Erythroblast (primary cell): ENCODE results near the gene DBT.
"Not testable (repeated sequence)": the region's sequence is repeated elsewhere in the genome, so short reads cannot be mapped to it uniquely, and the experiment has no call there.

Experiments
- DNase-seq, 2 experiments: peaks; one replicate each; lab custom pipeline; 2025; lab: John Stamatoyannopoulos, UW
- GATA1 ChIP-seq: IDR thresholded peaks from 2 replicates; pipeline ENCODE4 v1.6.1; 2011; ENCODE audit warnings: low read depth, mild to moderate bottlenecking, control low read depth, low read length, moderate library complexity
- POLR2A ChIP-seq: IDR thresholded peaks from 2 replicates; pipeline ENCODE4 v1.6.1; 2011; ENCODE audit warnings: mild to moderate bottlenecking, low read length

DBT gene

DNA sequence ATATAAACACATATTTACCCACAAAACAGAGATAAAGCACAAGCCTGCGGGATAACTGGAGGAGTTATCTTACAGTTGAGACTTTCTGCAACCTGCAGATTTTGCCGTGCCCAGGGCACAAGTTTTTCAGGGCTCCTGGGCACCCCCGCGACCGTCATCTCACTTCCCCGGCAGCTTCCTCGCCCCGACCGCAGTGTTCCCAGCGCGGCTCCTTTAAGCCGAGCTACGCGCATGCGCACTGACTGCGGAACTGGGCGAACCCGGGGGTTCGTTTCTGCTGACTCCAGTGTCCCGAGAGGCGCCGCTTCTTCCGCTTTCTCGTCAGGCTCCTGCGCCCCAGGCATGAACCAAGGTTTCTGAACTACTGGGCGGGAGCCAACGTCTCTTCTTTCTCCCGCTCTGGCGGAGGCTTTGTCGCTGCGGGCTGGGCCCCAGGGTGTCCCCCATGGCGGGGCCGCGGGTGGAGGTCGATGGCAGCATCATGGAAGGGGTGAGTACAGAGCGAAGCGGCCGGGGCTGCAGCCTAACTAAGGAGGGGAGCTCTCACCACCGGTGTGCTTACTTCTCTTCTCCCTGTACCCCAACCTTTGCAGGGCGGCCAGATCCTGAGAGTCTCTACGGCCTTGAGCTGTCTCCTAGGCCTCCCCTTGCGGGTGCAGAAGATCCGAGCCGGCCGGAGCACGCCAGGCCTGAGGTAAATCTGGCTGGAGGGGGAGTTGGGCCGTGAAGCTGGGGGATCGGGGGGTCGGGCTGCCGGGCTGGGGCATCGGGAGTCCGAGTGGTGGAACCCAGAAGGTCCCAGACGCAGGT, 16.5 kb upstream of the DBT start, which contains the start of gene RTCA:
Gene RTCA, plus strand, starts transcription at position 286 of the 810 bp plus-strand sequence. Its CDS starts 160 bp downstream, at position 446.
- DNase-seq: peak; percentile 97 to 98
- TF ChIP-seq GATA1: no peak
- peak; percentile 93 for TF ChIP-seq POLR2A

DNA sequence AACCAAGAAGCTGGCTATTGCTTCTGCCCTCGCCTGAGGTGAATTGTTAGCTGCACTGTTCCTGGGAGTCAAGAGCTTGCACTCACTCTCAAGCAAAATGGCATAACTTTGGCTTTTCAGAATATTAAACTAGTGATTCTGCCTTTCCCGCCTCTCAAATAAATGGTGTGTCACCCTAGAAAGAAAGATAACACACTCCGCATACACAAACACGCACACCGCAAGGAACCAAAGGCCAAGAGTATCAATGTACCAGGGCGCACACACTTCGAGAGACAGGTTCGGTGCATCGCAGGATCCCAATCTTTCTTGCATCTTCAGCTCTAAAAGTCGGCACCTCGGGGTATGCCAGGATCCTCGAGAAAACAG, 15.9 kb upstream of the DBT start:
- TF ChIP-seq POLR2A (no peak), GATA1 (no peak)
- DNase-seq: peak; percentile 82 to 86

GRCh38 chr1:100264081-100264480, 14.4 kb upstream of the DBT start:
- peak; percentile 7 to 22 for DNase-seq

DNA sequence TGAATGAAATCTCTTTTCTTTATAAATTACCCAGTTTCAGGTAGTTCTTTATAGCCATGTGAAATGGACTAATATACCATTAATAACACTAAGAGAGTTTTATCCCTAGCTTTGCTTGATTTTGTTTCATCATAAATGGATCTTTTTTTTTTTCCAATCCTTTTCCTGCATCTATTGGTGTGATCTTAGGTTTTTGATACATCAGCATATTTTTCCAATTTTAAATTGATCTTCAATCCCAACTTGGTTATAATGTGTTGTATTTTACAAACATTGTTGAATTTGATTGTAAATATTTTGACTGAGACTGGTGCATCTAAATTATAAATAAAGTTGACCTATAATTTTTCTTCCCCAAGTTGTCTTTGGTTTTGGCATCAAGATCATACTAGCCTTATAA, 12.1 kb upstream of the DBT start:
- TF ChIP-seq POLR2A (no peak), GATA1 (no peak)
- no peak for DNase-seq

GRCh38 chr1:100258427-100258826, 8.8 kb upstream of the DBT start:
- DNase-seq: not testable (repeated sequence)

- not testable (repeated sequence) for DNase-seq
Measured at GRCh38 chr1:100256273-100256672, 6.6 kb upstream of the DBT start.

GRCh38 chr1:100253552-100253951, 3.9 kb upstream of the DBT start:
- DNase-seq: no peak
- no peak for TF ChIP-seq POLR2A
- no peak for TF ChIP-seq GATA1

- no peak for TF ChIP-seq POLR2A
- no peak for TF ChIP-seq GATA1
- DNase-seq: no peak
Measured at GRCh38 chr1:100252901-100253300, 3.3 kb upstream of the DBT start.

- no peak for TF ChIP-seq GATA1
- no peak for TF ChIP-seq POLR2A
- DNase-seq: no peak
Measured at GRCh38 chr1:100250807-100251206, 1.2 kb upstream of the DBT start.

DNA sequence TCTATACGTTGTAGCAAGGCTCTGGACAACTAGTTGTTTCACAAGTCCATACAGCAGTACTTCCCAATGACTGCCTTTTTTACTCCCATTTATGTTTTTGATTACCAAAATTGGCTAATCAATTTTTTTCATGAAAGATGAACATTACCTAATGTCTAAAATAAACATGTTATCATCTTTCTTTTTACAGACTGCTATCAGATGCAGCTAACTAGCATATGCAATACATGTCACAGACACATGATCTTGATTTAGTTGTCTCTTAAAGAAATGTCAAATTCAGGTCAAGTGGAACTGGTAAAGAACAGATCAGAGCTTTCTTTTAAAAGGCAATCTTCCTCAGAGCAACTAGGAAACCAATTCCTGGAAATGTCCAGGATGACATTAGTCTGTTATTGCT, 630 bp upstream of the DBT start:
- no peak for DNase-seq

DNA sequence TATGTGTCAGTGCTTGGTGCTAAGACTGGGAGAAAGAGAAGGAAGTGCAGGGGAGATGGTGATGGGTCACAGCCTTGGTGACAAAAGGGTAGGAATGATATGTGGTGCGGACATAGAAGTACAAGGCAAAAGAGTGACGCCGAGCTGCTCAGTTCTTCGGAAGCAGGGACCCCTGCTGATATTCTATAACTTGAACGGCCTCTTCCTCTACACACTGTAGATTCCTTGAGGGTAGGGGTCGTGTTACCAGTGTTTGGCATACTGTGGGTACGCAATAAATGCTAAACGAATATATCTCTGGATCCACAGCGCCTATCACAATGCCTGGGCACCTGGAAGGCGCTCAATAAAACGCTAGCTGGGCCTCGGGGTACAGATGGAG, 488 bp downstream of the DBT start:
- DNase-seq: peak; percentile 55 to 60
- TF ChIP-seq GATA1 (no peak), POLR2A (no peak)

More for the DNA sequence above, 630 bp upstream of the DBT start:
- no peak for TF ChIP-seq POLR2A
- TF ChIP-seq GATA1: no peak

DNA sequence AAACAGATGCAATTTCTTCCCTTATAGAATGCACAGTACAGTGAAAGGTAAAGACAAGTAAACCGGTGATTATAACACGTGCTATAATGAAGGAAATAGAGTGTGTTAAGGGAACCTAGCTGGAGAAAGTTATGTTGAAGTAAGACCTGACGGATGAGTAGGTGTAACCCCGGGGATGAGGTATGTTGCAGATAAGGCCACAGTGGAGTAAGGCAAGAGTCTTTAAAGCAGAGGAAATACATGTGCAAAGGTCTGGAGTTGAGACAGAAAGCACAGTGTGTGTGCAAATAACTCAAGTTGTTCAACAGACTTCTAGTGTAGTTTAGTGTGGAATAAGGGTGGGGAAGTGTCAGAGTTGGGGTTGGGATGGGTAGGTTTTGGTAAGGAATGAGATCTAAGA, 2.9 kb downstream of the DBT start:
- TF ChIP-seq POLR2A: no peak
- TF ChIP-seq GATA1: no peak
- DNase-seq: peak; percentile 9 to 17

GRCh38 chr1:100240631-100241030, 9.0 kb downstream of the DBT start:
- DNase-seq: no peak
- no peak for TF ChIP-seq POLR2A
- no peak for TF ChIP-seq GATA1

- no peak for TF ChIP-seq GATA1
- no peak for TF ChIP-seq POLR2A
- DNase-seq: no peak
Measured at GRCh38 chr1:100239961-100240360, 9.7 kb downstream of the DBT start.

- TF ChIP-seq GATA1 (no peak), POLR2A (no peak)
Measured at GRCh38 chr1:100237091-100237490, 12.5 kb downstream of the DBT start.

DNA sequence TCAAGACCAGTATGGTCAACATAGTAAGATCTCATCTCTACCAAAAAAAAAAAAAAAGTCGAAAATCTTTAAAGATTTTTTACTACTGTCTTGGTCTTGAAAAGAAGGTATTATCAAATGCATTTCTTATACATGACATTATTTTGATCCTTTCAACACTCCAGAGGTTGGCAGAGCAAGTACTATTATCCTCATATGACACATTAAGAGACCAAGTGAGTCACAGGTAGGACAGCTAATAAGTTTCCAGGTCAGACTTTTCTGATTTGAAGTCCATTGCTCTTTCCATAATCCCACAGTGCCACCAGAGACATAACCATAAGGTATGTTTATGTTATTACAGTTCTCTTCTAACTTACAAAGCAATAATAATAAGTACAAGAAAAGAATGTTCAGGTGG, 15.2 kb downstream of the DBT start:
- TF ChIP-seq POLR2A (no peak), GATA1 (no peak)

More at GRCh38 chr1:100237091-100237490, 12.5 kb downstream of the DBT start:
- DNase-seq: no peak

DNA sequence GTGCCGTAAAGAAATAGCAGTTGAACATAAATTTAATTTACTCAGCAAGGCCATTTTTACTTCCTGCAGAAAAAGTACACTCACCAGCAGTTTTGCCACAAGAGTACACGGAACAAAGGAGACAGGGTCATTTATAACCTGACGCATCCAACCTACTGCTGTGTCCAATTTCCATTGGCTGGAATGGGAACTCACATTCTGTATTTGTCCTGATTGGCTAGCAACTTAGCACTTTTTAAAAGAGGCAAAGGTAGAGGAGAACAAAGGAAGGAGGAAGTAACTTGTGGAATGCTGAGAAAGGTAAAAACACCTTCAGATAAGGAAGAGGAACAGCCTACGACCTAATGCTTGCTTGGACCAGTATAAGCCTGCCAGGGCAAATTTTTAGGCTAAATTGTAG, 16.1 kb downstream of the DBT start:
- DNase-seq: not testable (repeated sequence)

More for the DNA sequence above, 15.2 kb downstream of the DBT start:
- no peak for DNase-seq
